Loucy (cell line): ENCODE measurements around the gene FAM217A.
"Not testable (repeated sequence)": the region's sequence is repeated elsewhere in the genome, so short reads cannot be mapped to it uniquely, and the experiment has no call there.

Experiments used
- H2AFZ ChIP-seq: fragments of 200-600 bp; sonication (generic); 2 replicates; pipeline ENCODE4 v1.6.0; 2016; ENCODE audit warnings: antibody characterized with exemption, mild to moderate bottlenecking, low read length, moderate library complexity
- H3F3A ChIP-seq: fragments of 200-600 bp; 2 replicates; pipeline ENCODE4 v1.6.0; 2016; ENCODE audit warnings: antibody characterized with exemption, low read depth, mild to moderate bottlenecking
- H3K27me3 ChIP-seq: fragments of 200-600 bp; sonication (generic); 2 replicates; pipeline ENCODE4 v1.6.1; 2014; ENCODE audit warnings: low read length, mild to moderate bottlenecking; ENCODE audit not compliant: insufficient read depth, poor library complexity, severe bottlenecking
- H3K36me3 ChIP-seq: fragments of 200-600 bp; sonication (generic); 2 replicates; pipeline ENCODE4 v1.6.1; 2016; ENCODE audit warnings: low read length; ENCODE audit not compliant: insufficient read depth
- H3K4me1 ChIP-seq: fragments of 200-600 bp; sonication (generic); 2 replicates; pipeline ENCODE4 v1.5.1; 2014; ENCODE audit warnings: low read length, mild to moderate bottlenecking; ENCODE audit not compliant: insufficient read depth, poor library complexity, severe bottlenecking
- H3K4me2 ChIP-seq: fragments of 200-600 bp; sonication (generic); 2 replicates; pipeline ENCODE4 v1.6.0; 2014; ENCODE audit warnings: antibody characterized with exemption, low read length, low read depth, mild to moderate bottlenecking; ENCODE audit not compliant: poor library complexity, severe bottlenecking
- H3K4me3 ChIP-seq: fragments of 200-600 bp; sonication (generic); 2 replicates; pipeline ENCODE4 v1.5.1; 2014; ENCODE audit warnings: low read length, mild to moderate bottlenecking, mixed read lengths; ENCODE audit not compliant: poor library complexity, severe bottlenecking
- H3K79me2 ChIP-seq: fragments of 200-600 bp; sonication (generic); 2 replicates; pipeline ENCODE4 v1.6.1; 2014; ENCODE audit warnings: low read length; ENCODE audit not compliant: insufficient read depth
- H3K9ac ChIP-seq: fragments of 200-600 bp; sonication (generic); 2 replicates; pipeline ENCODE4 v1.6.0; 2014; ENCODE audit warnings: mild to moderate bottlenecking, low read depth, low read length, moderate library complexity; ENCODE audit not compliant: poor library complexity, severe bottlenecking
- H3K9me2 ChIP-seq: fragments of 200-600 bp; sonication (generic); replicated peaks from 2 replicates; pipeline ENCODE4 v1.6.1; 2016; ENCODE audit warnings: low read depth, low read length, mixed read lengths
- H3K9me3 ChIP-seq: fragments of 200-600 bp; sonication (generic); 2 replicates; pipeline ENCODE4 v1.6.1; 2014; ENCODE audit warnings: mild to moderate bottlenecking, antibody characterized with exemption, low read length, low read depth; ENCODE audit not compliant: insufficient read depth
- H4K20me1 ChIP-seq: fragments of 200-600 bp; sonication (generic); 2 replicates; pipeline ENCODE4 v1.6.0; 2014; ENCODE audit warnings: antibody characterized with exemption, low read length, mild to moderate bottlenecking; ENCODE audit not compliant: insufficient read depth, poor library complexity, severe bottlenecking
- CTCF ChIP-seq: fragments of 200-600 bp; sonication (generic); conservative IDR thresholded peaks from 2 replicates; pipeline ENCODE4 v1.5.1; 2014; ENCODE audit warnings: mild to moderate bottlenecking, antibody characterized with exemption, low read length
- EZH2phosphoT487 ChIP-seq: fragments of 200-600 bp; IDR thresholded peaks from 2 replicates; pipeline ENCODE4 v1.6.1; 2018; ENCODE audit warnings: antibody characterized with exemption, mild to moderate bottlenecking, moderate library complexity, borderline replicate concordance

The FAM217A gene

DNA sequence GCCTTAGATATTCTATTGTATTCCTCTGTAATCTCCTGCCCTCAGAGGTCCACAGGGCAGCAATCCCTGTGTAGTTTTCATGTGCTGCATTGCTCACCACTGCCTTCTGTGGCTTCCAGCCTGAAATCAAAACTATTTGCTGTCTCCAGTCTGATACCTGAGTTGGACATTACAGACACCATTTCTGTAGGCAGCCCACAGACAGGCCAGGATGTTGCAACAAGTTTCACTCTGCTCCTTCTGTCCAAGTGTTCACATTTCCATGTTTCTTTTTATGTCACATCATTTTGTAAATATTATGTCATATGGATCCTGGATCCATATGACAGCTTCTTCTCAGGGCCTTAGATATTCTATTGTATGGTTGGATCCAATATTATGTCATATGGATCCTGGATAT is 34.7 kb upstream of the FAM217A start:
- Histone ChIP-seq H3K79me2 (no peaks in the 10 kb centered on the region), H3K36me3 (peaks cover 32% of the 10 kb centered on the region; the same call in 1 of the 2 replicates), H3K9me3 (peaks cover 7% of the 10 kb centered on the region; the same call in 1 of the 2 replicates), H4K20me1 (no peaks in the 10 kb centered on the region), H3K4me1 (no peaks in the 10 kb centered on the region), H3K9me2 (no peaks in the 10 kb centered on the region), H3K9ac (no peak overlapping the region), H2AFZ (no peak overlapping the region), H3K4me3 (no peak overlapping the region), H3K4me2 (no peak overlapping the region), H3F3A (no peaks in the 10 kb centered on the region), H3K27me3 (no peaks in the 10 kb centered on the region)
- TF ChIP-seq CTCF = no peak

- no peaks in the 10 kb centered on the region for H3F3A ChIP-seq
- no peak overlapping the region for H2AFZ ChIP-seq
- no peaks in the 10 kb centered on the region for H3K27me3 ChIP-seq
- no peak overlapping the region for H3K4me2 ChIP-seq
- H3K9me3 ChIP-seq = peaks cover 7% of the 10 kb centered on the region; the same call in 1 of the 2 replicates
- no peak overlapping the region for H3K4me3 ChIP-seq
- H3K9ac ChIP-seq = no peak overlapping the region
- peaks cover 26% of the 10 kb centered on the region; the same call in 1 of the 2 replicates for H3K36me3 ChIP-seq
- no peaks in the 10 kb centered on the region for H3K4me1 ChIP-seq
- H4K20me1 ChIP-seq = no peaks in the 10 kb centered on the region
- H3K9me2 ChIP-seq = no peaks in the 10 kb centered on the region
- no peaks in the 10 kb centered on the region for H3K79me2 ChIP-seq
- TF ChIP-seq EZH2phosphoT487 = no peak
Observed at GRCh38 chr6:4112366-4112765, 33.4 kb upstream of the FAM217A start.

DNA sequence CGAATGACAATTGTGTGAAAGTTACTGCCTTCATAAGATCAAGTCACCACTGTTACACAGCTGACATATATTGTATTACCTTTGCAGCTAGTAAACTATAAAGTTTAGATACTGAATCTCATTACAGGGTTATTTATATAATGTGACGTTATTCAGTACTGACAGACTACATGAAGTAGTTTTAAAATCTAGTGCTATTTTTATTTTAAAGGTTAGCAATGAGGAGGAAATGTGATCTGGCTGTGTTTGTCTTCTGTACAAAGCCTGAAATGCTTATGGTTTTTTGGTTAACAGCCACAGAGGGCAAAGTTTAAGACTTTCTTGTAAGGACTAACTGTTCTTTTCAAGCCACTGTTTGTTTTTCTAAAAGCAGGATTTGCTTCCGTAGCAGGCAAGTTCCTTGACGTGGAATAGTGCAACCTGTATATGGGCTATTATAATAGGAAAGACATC is 30.5 kb upstream of the FAM217A start:
- H4K20me1 ChIP-seq, H3K4me1 ChIP-seq, H3K4me3 ChIP-seq, H3K79me2 ChIP-seq, H3F3A ChIP-seq, H2AFZ ChIP-seq, H3K9ac ChIP-seq, H3K36me3 ChIP-seq, H3K4me2 ChIP-seq, H3K27me3 ChIP-seq, H3K9me2 ChIP-seq, H3K9me3 ChIP-seq: not testable (repeated sequence)

DNA sequence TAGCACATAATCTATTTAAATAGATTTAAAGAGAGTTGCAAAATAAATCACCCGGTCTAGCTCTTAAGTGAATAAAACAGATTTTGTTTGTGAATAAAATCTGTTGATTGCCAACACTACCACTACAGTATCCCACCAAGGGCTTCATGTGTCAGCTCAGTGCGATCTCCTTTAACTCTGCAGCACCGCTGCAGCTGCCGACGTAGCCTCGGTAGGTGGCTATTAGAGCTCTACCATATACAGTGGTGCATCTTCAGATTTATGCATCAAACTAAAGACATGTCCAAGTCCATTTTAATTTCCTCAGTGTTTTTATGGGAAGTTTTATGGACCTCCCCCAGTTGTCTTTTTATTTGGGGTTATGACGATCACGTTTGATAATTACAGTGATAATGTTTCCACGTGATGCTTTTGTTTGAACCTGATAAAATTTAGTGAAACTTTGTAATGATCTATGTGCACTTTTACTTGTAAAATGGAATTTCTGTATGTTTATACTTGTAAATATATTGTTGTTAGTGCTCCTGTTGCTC is 29.7 kb upstream of the FAM217A start:
- Histone ChIP-seq H3K36me3 (no peaks in the 10 kb centered on the region), H3K4me3 (no peak overlapping the region), H3K9me2 (no peaks in the 10 kb centered on the region), H3K4me1 (no peaks in the 10 kb centered on the region), H3K79me2 (no peaks in the 10 kb centered on the region), H3K9me3 (peaks cover 7% of the 10 kb centered on the region; the same call in 1 of the 2 replicates), H3K4me2 (no peak overlapping the region), H2AFZ (no peak overlapping the region), H3K27me3 (no peaks in the 10 kb centered on the region), H3K9ac (no peak overlapping the region), H4K20me1 (no peaks in the 10 kb centered on the region), H3F3A (no peaks in the 10 kb centered on the region)
- TF ChIP-seq CTCF (no peak), EZH2phosphoT487 (no peak)
